ENCODE data around the gene NRXN3. TPM values are rescaled to one million over a fixed set of nuclear protein-coding genes. Genes with fewer than 3 reads are reported as not detected.

Gene NRXN3
- total and polyA plus RNA-seq, 2 of the 4 experiments (the other 2 are of a cell fraction), result 4.8 to 25.1 TPM

- no peak overlapping the region for H3K27ac ChIP-seq (ENCODE audit: insufficient read depth, low read length)
- ChIA-PET POLR2A (ENCODE audit: unreplicated experiment) (no interaction called here), CTCF (interaction anchor here (0.6 to 2.1 kb wide), 5 partner anchors 8 to 457 kb away, joined by 3 to 9 read pairs (median 4); no protein-coding TSS in a partner anchor)
- H3K4me2 ChIP-seq (ENCODE audit: low read depth, low read length), result no peak overlapping the region
- H3K79me1 ChIP-seq (ENCODE audit: low read depth in 1 of 2, low read length in 2 of 2), result no peaks in the 10 kb centered on the region; a peak in 2 of 4 replicates
- no peak overlapping the region for H2AFZ ChIP-seq (replicated peaks; ENCODE audit: low read length, poor library complexity)
- H3K9me1 ChIP-seq (ENCODE audit: insufficient read depth, low read length), result no peaks in the 10 kb centered on the region
- H3K4me1 ChIP-seq (ENCODE audit: control insufficient read depth, insufficient read depth, low read length), result peaks cover 16% of the 10 kb centered on the region; the same call in 1 of the 2 replicates
- in situ Hi-C loops (cut with MboI; ENCODE audit: low sequenced_read_pairs), result no loop called here
- H3K14ac ChIP-seq (replicated peaks; ENCODE audit: low read depth, low read length), result peak overlapping the region; percentile 52
- dilution Hi-C loops (cut with HindIII; ENCODE audit: low sequenced_read_pairs, unreplicated experiment), result no loop called here
- H3K9me3 ChIP-seq (ENCODE audit: control insufficient read depth, insufficient read depth, low read length), result no peaks in the 10 kb centered on the region
- no peak overlapping the region for H2AK9ac ChIP-seq (replicated peaks; ENCODE audit: low read depth, low read length, poor library complexity)
- peak overlapping the region in 1 of 2 experiments; percentile 57; a peak in 1 of 4 replicates for H4K8ac ChIP-seq (ENCODE audit: low read depth in 2 of 2, low read length in 2 of 2)
- H2BK5ac ChIP-seq (ENCODE audit: low read depth, low read length, poor library complexity, severe bottlenecking), result peak overlapping the region; percentile 18
- H3K27me3 ChIP-seq (ENCODE audit: control insufficient read depth, insufficient read depth, low read length), result no peaks in the 10 kb centered on the region
- peak overlapping the region; percentile 48; the same call in 1 of the 2 replicates for H2AK5ac ChIP-seq (ENCODE audit: low read depth, low read length)
- ATAC-seq (ENCODE audit: low read depth), result no peak
- WGBS, 2 experiments (ENCODE audit: extremely low coverage in 2 of 2, insufficient read length in 1 of 2), result no CpG with 5 or more reads among the region's 1 CpG
- H4K5ac ChIP-seq (ENCODE audit: low read depth, low read length), result peak overlapping the region; percentile 9; the same call in 1 of the 2 replicates
- DNase-seq, result no peak
- H3K23ac ChIP-seq (ENCODE audit: low read depth, low read length), result peak overlapping the region; percentile 24; the same call in 1 of the 2 replicates
- BruUV-seq (replicated peaks), result no TSS peak
- H4K20me1 ChIP-seq (ENCODE audit: insufficient read depth, low read length), result no peaks in the 10 kb centered on the region
- H3K36me3 ChIP-seq (ENCODE audit: control insufficient read depth, insufficient read depth, low read length), result no peaks in the 10 kb centered on the region
- no peak overlapping the region for H3K4me3 ChIP-seq (ENCODE audit: insufficient read depth, low read depth, low read length)
- H2BK20ac ChIP-seq (ENCODE audit: low read depth, low read length), result peak overlapping the region; percentile 22
- peak overlapping the region; percentile 31 for H4K91ac ChIP-seq (ENCODE audit: insufficient read depth, low read depth, low read length)
- TF ChIP-seq RFX5 (IDR thresholded peaks at IDR 0.05; ENCODE audit: low read depth, low read length) (no peak), SMC3 (IDR thresholded peaks at IDR 0.05; ENCODE audit: low read depth, low read length) (no peak), CTCF (conservative IDR thresholded peaks at IDR 0.05; ENCODE audit: low read depth, low read length) (no peak), MAZ (IDR thresholded peaks at IDR 0.05; ENCODE audit: borderline replicate concordance, low read depth, low read length) (no peak), NFE2L2 (IDR thresholded peaks at IDR 0.05; ENCODE audit: low read depth, low read length) (no peak), RAD21 (IDR thresholded peaks at IDR 0.05; ENCODE audit: low read length) (no peak), ELK1 (IDR thresholded peaks at IDR 0.05; ENCODE audit: borderline replicate concordance, low read depth, low read length) (no peak)
- peak overlapping the region; percentile 53; the same call in 1 of the 3 replicates for H2BK15ac ChIP-seq (ENCODE audit: low read depth, low read length)
- H3K56ac ChIP-seq (ENCODE audit: extremely low read depth, insufficient read depth, low read length), result no peak overlapping the region
- peak overlapping the region; percentile 41 for H3K4ac ChIP-seq (ENCODE audit: low read depth, low read length)
- H2BK120ac ChIP-seq (ENCODE audit: low read depth, low read length), result peak overlapping the region; percentile 58
- intact Hi-C loops (cut with micrococcal nuclease), result loop anchor here (2.0 to 5.0 kb wide), 3 partner anchors 266 to 571 kb away; no protein-coding TSS in a partner anchor
- no peak overlapping the region for H3K9ac ChIP-seq (ENCODE audit: low read depth, low read length)
- peak overlapping the region; percentile 22; the same call in 1 of the 2 replicates for H3K18ac ChIP-seq (ENCODE audit: low read depth, low read length)
Observed at GRCh38 chr14:79543348-79543747, 1373.2 kb downstream of the NRXN3 start.

Measured in IMR-90 (cell line).